ENCODE results near the gene GDF10.

GRCh38 chr10:47282005-47282656 is 17.9 kb upstream of the GDF10 start:
- TF ChIP-seq POLR2A (IDR thresholded peaks at IDR 0.05) (no peak), CTCF (IDR thresholded peaks at IDR 0.05) (no peak)
